Hepatic stellate cell (primary cell): Measurements from ENCODE around the gene ATF4.

ENCODE experiments used
- DNase-seq: peaks from one replicate; pipeline ENCODE4 v3.0.0; 2011; ENCODE audit warnings: low spot score

ATF4 gene, protein sequence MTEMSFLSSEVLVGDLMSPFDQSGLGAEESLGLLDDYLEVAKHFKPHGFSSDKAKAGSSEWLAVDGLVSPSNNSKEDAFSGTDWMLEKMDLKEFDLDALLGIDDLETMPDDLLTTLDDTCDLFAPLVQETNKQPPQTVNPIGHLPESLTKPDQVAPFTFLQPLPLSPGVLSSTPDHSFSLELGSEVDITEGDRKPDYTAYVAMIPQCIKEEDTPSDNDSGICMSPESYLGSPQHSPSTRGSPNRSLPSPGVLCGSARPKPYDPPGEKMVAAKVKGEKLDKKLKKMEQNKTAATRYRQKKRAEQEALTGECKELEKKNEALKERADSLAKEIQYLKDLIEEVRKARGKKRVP

DNA sequence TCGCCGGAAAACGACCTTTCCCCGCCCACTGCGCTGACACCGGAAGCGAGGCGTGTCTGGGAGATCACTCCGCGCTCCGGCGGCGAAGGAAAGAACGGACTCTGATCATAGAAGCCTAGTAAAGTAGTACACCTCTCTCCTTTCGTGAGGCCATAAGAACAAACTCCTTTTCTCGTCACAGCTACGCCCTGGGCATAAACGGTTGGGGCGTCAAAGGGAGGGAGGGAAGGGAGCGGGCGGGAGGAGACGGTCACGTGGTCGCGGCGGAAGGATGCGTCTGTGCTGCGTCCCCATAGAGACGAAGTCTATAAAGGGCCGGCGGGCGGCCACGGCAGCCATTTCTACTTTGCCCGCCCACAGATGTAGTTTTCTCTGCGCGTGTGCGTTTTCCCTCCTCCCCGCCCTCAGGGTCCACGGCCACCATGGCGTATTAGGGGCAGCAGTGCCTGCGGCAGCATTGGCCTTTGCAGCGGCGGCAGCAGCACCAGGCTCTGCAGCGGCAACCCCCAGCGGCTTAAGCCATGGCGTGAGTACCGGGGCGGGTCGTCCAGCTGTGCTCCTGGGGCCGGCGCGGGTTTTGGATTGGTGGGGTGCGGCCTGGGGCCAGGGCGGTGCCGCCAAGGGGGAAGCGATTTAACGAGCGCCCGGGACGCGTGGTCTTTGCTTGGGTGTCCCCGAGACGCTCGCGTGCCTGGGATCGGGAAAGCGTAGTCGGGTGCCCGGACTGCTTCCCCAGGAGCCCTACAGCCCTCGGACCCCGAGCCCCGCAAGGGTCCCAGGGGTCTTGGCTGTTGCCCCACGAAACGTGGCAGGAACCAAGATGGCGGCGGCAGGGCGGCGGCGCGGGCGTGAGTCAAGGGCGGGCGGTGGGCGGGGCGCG is at the start of gene ATF4:
Gene ATF4, plus strand, starts transcription at position 337 of the 880 bp plus-strand sequence. CDS start 884 bp downstream, outside the sequence.
- DNase-seq: peak; percentile 99

DNA sequence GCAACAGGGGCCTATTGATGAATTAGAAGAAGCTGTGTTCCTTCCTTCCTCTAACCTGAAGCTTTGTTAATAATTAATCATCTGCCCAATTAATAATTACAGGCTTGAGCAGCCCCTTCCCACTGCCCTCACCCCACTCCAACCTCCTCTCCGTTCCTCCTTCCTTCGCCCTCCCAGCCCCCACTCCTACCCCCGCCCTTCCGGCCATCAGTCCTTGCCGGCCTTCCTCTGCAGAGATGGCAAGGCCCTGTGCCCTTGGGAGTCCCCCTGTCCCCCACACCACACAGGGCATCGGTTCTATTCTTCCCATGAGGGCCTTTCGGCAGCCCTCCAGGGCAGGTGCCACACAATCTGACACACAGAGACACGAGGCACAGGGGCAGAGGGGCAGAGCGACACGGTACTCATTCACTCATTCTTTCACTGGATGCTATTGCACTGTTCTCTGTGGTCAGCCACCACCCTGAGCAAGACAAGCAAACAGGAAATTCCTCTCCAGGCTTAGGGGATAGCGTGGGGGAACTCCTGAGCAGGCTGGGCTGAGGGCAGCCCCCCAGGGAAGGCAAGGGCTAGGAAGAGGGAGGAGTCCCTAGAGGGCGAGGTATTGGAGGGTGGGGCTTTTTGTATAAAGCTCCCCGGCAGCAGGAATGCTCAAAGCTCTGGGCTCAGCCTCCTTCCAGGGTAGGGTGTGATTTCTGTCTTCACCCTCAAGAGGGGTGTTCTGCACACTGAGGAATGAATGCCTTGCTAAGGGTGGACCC is 48.8 kb upstream of the ATF4 start:
- DNase-seq: peak; percentile 93

- DNase-seq: no peak
Observed at GRCh38 chr22:39472570-39473556, 47.5 kb upstream of the ATF4 start.

DNA sequence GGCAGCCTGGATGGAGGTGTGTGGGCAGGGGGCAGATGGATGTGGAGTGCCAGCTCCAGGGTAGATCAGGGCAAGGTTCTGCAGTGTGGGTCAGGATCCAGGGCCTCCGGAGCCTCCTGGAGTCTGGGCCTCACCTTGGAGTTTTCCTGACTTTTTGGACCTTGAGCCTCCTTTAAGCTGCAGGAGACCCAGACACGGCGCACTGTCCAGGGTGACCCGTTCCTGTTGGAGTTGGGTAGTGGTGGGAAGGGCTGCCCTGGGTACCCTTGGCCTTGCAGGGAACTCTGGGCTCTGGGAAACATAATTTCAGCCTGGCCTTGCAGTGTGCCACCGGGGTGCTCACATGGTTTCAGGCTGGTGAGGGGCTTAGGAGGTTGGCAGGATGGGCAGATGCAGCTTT is 46.5 kb upstream of the ATF4 start:
- DNase-seq: no peak

GRCh38 chr22:39474351-39475111 is 45.8 kb upstream of the ATF4 start:
- DNase-seq: peak; percentile 73

DNA sequence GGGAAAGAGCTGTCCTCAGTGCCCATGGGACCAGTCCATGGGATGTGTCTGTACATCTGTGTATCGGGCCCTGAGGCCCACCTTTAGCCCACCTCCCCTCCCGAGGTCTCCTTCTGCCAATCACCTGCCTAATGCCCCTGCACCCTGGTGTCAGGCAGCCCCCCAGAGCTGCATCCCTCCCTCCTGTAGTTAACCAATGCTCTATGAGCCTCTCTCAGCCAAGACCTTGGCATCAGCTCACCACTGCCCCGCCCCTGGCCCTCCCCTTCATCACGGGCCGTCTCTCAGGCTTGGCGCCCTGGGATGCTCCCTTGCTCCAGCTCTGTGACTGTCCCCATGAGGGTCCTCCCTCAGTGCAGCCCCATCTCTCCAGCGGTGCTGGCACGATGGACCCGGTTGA is 45.0 kb upstream of the ATF4 start:
- no peak for DNase-seq

DNA sequence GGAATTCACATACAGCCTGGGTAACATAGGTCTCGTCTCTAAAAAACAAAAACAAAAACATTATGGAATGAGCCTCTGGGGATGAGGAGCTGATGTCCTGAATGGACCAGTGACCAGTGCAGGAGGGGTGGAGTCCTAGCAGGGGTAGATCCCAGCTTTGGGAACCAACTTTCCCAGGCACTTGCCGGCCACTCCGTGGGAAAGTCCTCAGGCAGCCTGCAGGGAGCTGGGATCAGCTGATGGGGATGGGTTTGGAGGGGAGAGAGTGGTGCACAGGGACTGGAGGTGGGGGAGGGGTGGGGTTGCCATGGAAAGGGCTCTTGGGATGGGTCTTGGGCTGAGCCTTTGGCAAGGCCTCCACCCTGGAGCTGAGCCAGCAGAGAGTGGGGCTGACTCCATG is 44.5 kb upstream of the ATF4 start:
- no peak for DNase-seq

DNA sequence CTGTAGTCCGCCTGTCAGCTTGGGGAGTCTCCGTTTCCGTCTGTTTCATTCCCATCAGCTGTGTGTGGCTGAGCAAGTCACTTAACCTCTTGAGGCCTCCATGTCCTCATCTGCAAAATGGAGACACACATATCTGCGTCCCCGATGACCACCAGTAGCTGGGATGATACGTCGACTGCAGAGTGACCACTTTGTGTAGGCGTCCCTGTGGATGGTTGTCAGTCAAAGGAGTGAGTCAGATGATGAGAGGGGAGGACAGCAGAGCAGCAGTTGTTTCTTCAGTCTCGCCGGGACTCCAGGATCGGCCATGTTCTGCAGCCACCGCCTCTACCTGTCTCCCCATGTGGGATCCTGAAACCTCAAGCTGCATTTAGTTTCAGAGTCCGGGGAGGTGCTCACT is 43.7 kb upstream of the ATF4 start:
- DNase-seq: no peak

- DNase-seq: no peak
Observed at GRCh38 chr22:39477542-39477941, 42.8 kb upstream of the ATF4 start.

DNA sequence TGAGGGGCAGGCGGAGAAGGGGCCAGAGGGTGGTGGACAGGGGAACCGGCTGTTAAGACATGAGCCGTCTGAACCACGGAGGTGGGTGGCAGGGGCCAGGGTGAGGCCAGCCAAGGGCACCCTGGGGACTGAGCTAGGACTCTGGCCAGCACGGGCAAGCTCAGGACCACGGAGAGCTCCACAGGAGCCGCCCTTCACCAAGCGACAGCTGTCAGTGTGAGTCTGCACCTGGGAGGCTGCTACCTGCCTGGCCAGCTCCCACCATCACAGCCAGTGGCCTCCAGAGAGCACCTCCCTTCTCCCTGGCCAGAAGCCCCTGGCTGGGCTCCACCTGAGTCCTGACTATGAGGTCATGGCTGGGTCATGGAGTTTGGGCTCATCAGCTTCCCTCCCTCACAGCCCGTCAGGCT is 41.9 kb upstream of the ATF4 start:
- DNase-seq: no peak

- no peak for DNase-seq
Observed at GRCh38 chr22:39479254-39479653, 41.1 kb upstream of the ATF4 start.

DNA sequence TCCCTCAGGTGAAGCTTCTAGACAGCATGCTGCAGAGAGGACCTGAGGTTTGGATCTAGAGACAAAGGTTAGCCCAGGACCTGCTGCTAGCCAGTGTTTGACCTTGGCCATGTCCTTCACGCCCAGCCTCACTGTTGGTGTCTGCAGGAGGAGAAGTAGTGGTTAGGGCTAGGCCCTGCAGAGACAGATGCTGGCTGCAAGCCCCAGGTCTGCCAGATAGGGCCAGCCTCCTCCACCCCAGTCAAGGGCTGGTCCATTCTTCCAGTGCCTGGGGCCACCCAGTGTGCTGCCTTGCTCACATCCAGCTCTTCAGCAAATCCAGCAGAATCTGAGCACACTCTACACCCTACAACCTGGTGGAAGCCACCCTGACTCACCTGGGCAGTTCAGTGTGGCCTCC is 39.8 kb upstream of the ATF4 start:
- no peak for DNase-seq

DNA sequence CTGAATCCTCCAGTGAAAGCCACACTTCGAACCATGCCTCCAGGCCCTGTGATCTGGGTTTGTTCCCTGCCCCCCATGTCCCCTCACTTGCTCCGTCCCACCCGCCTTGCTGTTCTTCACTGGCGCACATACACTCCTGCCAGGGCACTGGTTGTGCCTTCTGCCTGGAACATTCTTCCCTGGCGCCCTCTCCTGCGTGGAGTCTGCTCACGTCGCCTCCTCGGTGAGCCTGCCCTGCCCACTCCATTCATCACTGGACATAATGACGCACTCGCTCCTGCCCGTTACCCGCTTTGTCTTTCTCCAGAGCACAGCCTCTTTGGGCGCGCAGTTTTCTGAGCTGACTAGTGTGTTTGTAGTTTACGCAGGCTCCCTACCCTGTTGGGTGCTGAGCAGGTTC is 39.3 kb upstream of the ATF4 start:
- no peak for DNase-seq

DNA sequence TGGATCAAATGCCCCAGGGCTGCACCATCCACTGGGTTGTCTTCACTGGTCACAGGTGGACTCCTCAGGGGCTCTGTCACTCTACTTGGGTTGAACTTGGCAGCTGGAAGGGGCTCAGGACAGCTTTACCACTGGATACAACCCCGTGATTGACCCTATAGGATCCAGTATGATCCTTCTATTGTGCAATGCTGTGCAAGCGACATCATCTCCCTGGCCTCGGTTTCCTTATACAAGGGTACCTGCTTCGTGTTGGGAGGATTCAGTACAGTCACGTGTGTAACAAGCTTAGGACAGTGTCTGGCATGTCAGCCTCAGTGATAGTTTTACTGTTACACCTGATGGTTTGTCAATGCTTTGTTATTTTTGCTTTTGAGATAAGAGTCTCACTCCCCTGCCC is 38.8 kb upstream of the ATF4 start:
- no peak for DNase-seq

DNA sequence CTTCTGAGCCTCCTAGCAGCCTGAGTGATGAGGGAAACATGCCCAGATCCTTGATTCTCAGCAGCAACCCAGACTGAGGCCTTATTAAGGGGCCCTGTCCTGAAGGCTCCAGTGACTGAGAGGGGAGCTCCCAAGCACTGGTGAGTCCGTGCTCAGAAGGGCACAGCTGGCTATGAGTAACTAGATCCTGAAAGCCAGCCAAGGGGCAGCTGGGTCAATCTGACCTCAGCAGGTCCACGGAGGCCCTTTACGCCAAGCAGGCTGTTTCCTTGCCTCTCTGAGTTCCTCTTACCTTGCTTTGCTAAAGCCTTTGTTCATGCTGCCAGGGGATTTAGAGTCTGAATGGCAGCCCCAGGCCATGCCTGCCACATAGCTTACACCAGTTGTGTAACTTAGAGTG is 37.6 kb upstream of the ATF4 start:
- no peak for DNase-seq

- DNase-seq: no peak
Observed at GRCh38 chr22:39486951-39487825, 33.2 kb upstream of the ATF4 start.

GRCh38 chr22:39487826-39488520 is 32.4 kb upstream of the ATF4 start:
- DNase-seq: no peak

- DNase-seq: no peak
Observed at GRCh38 chr22:39488563-39489083, 31.7 kb upstream of the ATF4 start.
